Measurements from ENCODE around the gene AIFM3.

DNA sequence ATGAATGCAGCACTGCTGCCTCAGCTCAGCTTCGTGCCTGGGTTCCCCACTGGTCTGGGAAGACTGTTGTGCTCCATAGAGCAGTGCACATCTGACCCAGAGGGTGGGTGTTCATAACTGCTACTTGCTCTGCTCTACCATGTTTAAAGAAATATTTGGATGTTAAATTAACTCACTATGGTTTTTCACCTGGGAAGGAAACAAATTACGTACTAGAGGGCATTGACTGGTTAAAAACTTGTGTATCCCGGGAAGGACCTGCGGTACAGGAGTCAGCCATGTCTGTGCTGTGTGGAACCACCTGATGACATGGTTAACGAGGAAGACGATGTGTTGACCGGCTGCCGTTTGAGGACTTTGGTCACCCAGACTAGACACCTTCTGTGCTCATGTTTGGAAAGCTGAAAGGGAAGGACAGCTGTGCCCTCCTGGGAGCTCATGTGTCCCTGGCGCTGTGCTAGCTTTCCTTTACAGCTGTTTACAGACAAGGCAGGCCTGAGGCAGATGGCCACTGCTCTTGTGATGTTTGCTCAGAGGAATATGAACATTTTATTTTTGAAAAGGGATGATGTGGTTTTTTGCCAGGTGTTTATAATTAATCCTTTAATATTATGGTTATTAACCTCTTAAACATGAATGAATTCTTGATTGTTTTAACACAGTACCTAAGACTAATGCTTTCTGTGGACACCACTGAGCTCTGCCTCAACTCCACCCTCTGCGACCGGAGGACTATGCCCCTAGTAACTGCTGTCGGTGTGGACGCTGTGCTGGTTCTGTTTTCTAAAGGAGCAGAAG, 14.3 kb upstream of the AIFM3 start:
- TF ChIP-seq EZH2 (IDR thresholded peaks at IDR 0.05) (no peak), POLR2AphosphoS5 (IDR thresholded peaks at IDR 0.05; ENCODE audit: borderline replicate concordance, low read depth, low read length) (no peak), FOXP2 (optimal IDR thresholded peaks at IDR 0.05; ENCODE audit: control extremely low read depth, extremely low read length, insufficient read depth) (no peak)
